HEK293 (cell line): ENCODE data around the gene KIT.
"Not testable (repeated sequence)": the region's sequence is repeated elsewhere in the genome, so short reads cannot be mapped to it uniquely, and the experiment has no call there.

Experiments used
- BCL11A ChIP-seq: fragments of 450-650 bp; formaldehyde crosslinking; IDR thresholded peaks from 2 replicates; pipeline ENCODE4 v1.5.1; 2016; ENCODE audit warnings: low read depth, missing biosample characterization, missing genetic modification characterization
- CTCF ChIP-seq: fragments of 450-650 bp; formaldehyde crosslinking; IDR thresholded peaks from 2 replicates; pipeline ENCODE4 v1.5.1; 2016; ENCODE audit warnings: missing biosample characterization, missing genetic modification characterization
- ZNF138 ChIP-seq: fragments of 450-650 bp; formaldehyde crosslinking; IDR thresholded peaks from 2 replicates; pipeline ENCODE4 v1.5.1; 2016; ENCODE audit warnings: missing biosample characterization, missing genetic modification characterization, borderline replicate concordance
- ZNF146 ChIP-seq: fragments of 450-650 bp; formaldehyde crosslinking; IDR thresholded peaks from 2 replicates; pipeline ENCODE4 v1.5.1; 2016; ENCODE audit warnings: missing biosample characterization, missing genetic modification characterization
- ZNF23 ChIP-seq: fragments of 450-650 bp; formaldehyde crosslinking; IDR thresholded peaks from 2 replicates; pipeline ENCODE4 v1.5.1; 2016; ENCODE audit warnings: missing biosample characterization, missing genetic modification characterization, borderline replicate concordance
- ZNF391 ChIP-seq: fragments of 450-650 bp; formaldehyde crosslinking; IDR thresholded peaks from 2 replicates; pipeline ENCODE4 v1.5.1; 2016; ENCODE audit warnings: low read depth, missing biosample characterization, missing genetic modification characterization, borderline replicate concordance
- ZSCAN4 ChIP-seq: fragments of 450-650 bp; formaldehyde crosslinking; IDR thresholded peaks from 2 replicates; pipeline ENCODE4 v1.5.1; 2017; ENCODE audit warnings: missing biosample characterization, missing genetic modification characterization

GRCh38 chr4:54641101-54641500, 16.7 kb upstream of the KIT start:
- TF ChIP-seq ZNF391; CTCF (tag by site-specific recombination); ZNF146 (tag by site-specific recombination); ZSCAN4 (tag by site-specific recombination); ZNF138; BCL11A (tag by site-specific recombination); ZNF23 (tag by site-specific recombination): not testable (repeated sequence)
